WTC11 (cell line): ENCODE data around the gene BRMS1. TPM values are rescaled to one million over a fixed set of nuclear protein-coding genes. Genes with fewer than 3 reads are reported as not detected.

Experiments used
- ATAC-seq: fragments of 200-7000 bp; cut with Tn5 transposase; 2 replicates; pipeline ENCODE4 v1.10.0; 2021; ENCODE audit warnings: mild to moderate bottlenecking, moderate library complexity
- CTCF ChIA-PET: fragments of 300-600 bp; sonication (Branson Sonifier 250); formaldehyde crosslinking; loops from one replicate; lab custom pipeline; 2021; ENCODE audit warnings: antibody characterized with exemption; lab: Charles Lee
- POLR2A ChIA-PET: fragments of 350-600 bp; sonication (Branson Sonifier 250); formaldehyde crosslinking; loops from one replicate; lab custom pipeline; 2021; ENCODE audit warnings: antibody characterized with exemption; lab: Charles Lee
- DNase-seq: peaks from one replicate; pipeline ENCODE4 v3.0.0; 2021; ENCODE audit warnings: low spot score
- H3K27ac Mint-ChIP-seq: 2 replicates; pipeline ENCODE4 v1.8.0; 2021; ENCODE audit warnings: mixed read lengths
- H3K27me3 Mint-ChIP-seq: 2 replicates; pipeline ENCODE4 v1.8.0; 2021; ENCODE audit warnings: low read depth, mild to moderate bottlenecking, moderate library complexity, mixed read lengths
- H3K36me3 Mint-ChIP-seq: 2 replicates; pipeline ENCODE4 v1.8.0; 2021; ENCODE audit warnings: mixed read lengths
- H3K4me1 Mint-ChIP-seq: 2 replicates; pipeline ENCODE4 v1.8.0; 2022; ENCODE audit warnings: mixed read lengths
- H3K4me3 Mint-ChIP-seq: 2 replicates; pipeline ENCODE4 v1.8.0; 2021; ENCODE audit warnings: mild to moderate bottlenecking, moderate library complexity, mixed read lengths
- H3K9me3 Mint-ChIP-seq: 2 replicates; pipeline ENCODE4 v1.8.0; 2021; ENCODE audit warnings: mixed read lengths
- ATF3 ChIP-seq: sonication (generic); formaldehyde crosslinking; conservative IDR thresholded peaks from 2 replicates; pipeline ENCODE4 v1.8.1; 2022; ENCODE audit warnings: mild to moderate bottlenecking, missing genetic modification reagents
- CREM ChIP-seq: sonication (generic); formaldehyde crosslinking; IDR thresholded peaks from 2 replicates; pipeline ENCODE4 v1.8.1; 2022; ENCODE audit warnings: mild to moderate bottlenecking, missing genetic modification reagents, moderate library complexity
- ELF4 ChIP-seq: sonication (generic); formaldehyde crosslinking; IDR thresholded peaks from 2 replicates; pipeline ENCODE4 v1.8.1; 2022; ENCODE audit warnings: low read depth, mild to moderate bottlenecking, moderate library complexity, missing genetic modification reagents
- EMX1 ChIP-seq: fragments of 250-450 bp; sonication (Bioruptor Pico); IDR thresholded peaks from 2 replicates; pipeline ENCODE4 v1.8.0; 2021; ENCODE audit warnings: mild to moderate bottlenecking
- ERG ChIP-seq: fragments of 250-450 bp; sonication (Bioruptor Pico); IDR thresholded peaks from 2 replicates; pipeline ENCODE4 v1.8.0; 2021; ENCODE audit warnings: mild to moderate bottlenecking
- GTF2I ChIP-seq: fragments of 250-450 bp; sonication (Bioruptor Pico); conservative IDR thresholded peaks from 2 replicates; pipeline ENCODE4 v1.4.0; 2021; ENCODE audit warnings: mild to moderate bottlenecking
- IRF2 ChIP-seq: sonication (generic); formaldehyde crosslinking; IDR thresholded peaks from 2 replicates; pipeline ENCODE4 v1.8.0; 2022; ENCODE audit warnings: low read depth, missing genetic modification reagents, borderline replicate concordance
- RELA ChIP-seq: sonication (generic); formaldehyde crosslinking; IDR thresholded peaks from 2 replicates; pipeline ENCODE4 v1.8.1; 2022; ENCODE audit warnings: missing genetic modification reagents, mild to moderate bottlenecking, borderline replicate concordance
- RORB ChIP-seq: fragments of 250-450 bp; sonication (Bioruptor Pico); IDR thresholded peaks from 2 replicates; pipeline ENCODE4 v1.9.0; 2021; ENCODE audit warnings: mild to moderate bottlenecking
- ZNF232 ChIP-seq: sonication (generic); formaldehyde crosslinking; IDR thresholded peaks from 2 replicates; pipeline ENCODE4 v1.8.0; 2022; ENCODE audit warnings: mild to moderate bottlenecking, missing genetic modification reagents
- total RNA-seq: library from RNA; stranded (reverse); gene quantifications from 3 replicates; pipeline ENCODE4 v1.2.3, GENCODE V29; 2021
- TF ChIP-seq, protein P1 (sequence below): sonication (generic); formaldehyde crosslinking; IDR thresholded peaks from 2 replicates; pipeline ENCODE4 v1.8.1; 2023; ENCODE audit warnings: mild to moderate bottlenecking, missing genetic modification reagents
- TF ChIP-seq, protein P2 (sequence below): fragments of 250-450 bp; sonication (Bioruptor Pico); IDR thresholded peaks from 2 replicates; pipeline ENCODE4 v1.9.0; 2021; ENCODE audit warnings: mild to moderate bottlenecking
- TF ChIP-seq, protein P3 (sequence below): fragments of 250-450 bp; sonication (Bioruptor Pico); IDR thresholded peaks from 2 replicates; pipeline ENCODE4 v2.1.2; 2022; ENCODE audit warnings: mild to moderate bottlenecking, moderate library complexity
- TF ChIP-seq, protein P4 (sequence below): fragments of 250-450 bp; sonication (Bioruptor Pico); IDR thresholded peaks from 2 replicates; pipeline ENCODE4 v1.9.0; 2021; ENCODE audit warnings: moderate library complexity, mild to moderate bottlenecking, inconsistent platforms, borderline replicate concordance
- TF ChIP-seq, protein P5 (sequence below): sonication (generic); formaldehyde crosslinking; conservative IDR thresholded peaks from 2 replicates; pipeline ENCODE4 v1.8.1; 2023; ENCODE audit warnings: mild to moderate bottlenecking, low read depth, missing genetic modification reagents, moderate library complexity
- TF ChIP-seq, protein P6 (sequence below): sonication (generic); formaldehyde crosslinking; IDR thresholded peaks from 2 replicates; pipeline ENCODE4 v1.8.0; 2023; ENCODE audit warnings: missing genetic modification reagents, mild to moderate bottlenecking, borderline replicate concordance
- TF ChIP-seq, protein P7 (sequence below): fragments of 250-450 bp; sonication (Bioruptor Pico); IDR thresholded peaks from 2 replicates; pipeline ENCODE4 v1.9.0; 2021; ENCODE audit warnings: mild to moderate bottlenecking, borderline replicate concordance

BRMS1 gene
- total RNA-seq, 1 experiment from 2014 or later: 44.5 TPM

DNA sequence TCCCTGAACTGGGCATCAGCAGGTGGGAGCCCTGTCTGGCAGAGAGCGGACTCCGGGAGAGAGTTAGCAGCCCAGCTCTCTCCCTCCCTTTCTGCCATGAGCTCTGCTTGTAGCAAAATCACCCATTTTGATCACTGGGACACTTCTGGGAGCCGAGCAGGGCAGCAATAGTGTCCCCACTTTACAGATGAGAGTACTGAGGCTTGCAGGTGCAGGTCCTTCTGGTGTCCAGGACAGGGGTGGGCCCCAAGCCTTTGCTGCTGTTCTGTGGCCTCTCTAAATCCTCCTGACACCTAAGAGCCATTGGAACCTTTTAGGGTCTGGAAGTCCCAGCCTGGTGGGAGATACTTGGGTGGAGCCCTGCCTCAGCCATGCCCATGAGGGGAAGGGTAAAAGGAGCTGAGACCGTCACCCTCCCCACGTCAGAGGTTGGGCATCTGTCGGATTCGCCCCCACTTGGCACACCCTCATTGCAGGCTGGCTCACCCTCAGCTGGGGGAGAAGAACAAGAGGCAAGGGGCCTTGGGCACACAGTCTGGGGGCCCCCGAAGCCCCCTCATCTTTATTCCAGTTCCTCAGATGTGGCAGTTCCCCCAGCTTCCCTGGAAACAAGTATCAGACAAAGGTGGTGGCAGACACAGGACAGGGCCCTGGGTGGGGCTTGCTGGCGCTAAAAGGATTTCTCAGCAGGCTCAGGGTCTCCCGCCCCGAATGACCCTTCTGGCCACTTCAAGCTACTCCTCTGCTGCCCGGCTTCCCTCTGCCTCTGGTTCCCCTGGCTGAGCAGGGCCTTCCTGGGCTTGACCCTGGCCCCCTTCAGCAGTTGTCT lies 13.1 kb downstream of the BRMS1 start:
- POLR2A ChIA-PET: interaction anchor here (1.1 kb wide), 1 partner anchor 19 kb away, joined by 3 read pairs; no protein-coding TSS in a partner anchor
- no peaks in the 10 kb centered on the region for H3K36me3 Mint-ChIP-seq
- TF ChIP-seq, protein P1, sequence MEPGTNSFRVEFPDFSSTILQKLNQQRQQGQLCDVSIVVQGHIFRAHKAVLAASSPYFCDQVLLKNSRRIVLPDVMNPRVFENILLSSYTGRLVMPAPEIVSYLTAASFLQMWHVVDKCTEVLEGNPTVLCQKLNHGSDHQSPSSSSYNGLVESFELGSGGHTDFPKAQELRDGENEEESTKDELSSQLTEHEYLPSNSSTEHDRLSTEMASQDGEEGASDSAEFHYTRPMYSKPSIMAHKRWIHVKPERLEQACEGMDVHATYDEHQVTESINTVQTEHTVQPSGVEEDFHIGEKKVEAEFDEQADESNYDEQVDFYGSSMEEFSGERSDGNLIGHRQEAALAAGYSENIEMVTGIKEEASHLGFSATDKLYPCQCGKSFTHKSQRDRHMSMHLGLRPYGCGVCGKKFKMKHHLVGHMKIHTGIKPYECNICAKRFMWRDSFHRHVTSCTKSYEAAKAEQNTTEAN (CRISPR knock-in tag): no peak
- TF ChIP-seq, protein P2, sequence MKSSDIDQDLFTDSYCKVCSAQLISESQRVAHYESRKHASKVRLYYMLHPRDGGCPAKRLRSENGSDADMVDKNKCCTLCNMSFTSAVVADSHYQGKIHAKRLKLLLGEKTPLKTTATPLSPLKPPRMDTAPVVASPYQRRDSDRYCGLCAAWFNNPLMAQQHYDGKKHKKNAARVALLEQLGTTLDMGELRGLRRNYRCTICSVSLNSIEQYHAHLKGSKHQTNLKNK (CRISPR knock-in tag): no peak
- TF ChIP-seq, protein P3, sequence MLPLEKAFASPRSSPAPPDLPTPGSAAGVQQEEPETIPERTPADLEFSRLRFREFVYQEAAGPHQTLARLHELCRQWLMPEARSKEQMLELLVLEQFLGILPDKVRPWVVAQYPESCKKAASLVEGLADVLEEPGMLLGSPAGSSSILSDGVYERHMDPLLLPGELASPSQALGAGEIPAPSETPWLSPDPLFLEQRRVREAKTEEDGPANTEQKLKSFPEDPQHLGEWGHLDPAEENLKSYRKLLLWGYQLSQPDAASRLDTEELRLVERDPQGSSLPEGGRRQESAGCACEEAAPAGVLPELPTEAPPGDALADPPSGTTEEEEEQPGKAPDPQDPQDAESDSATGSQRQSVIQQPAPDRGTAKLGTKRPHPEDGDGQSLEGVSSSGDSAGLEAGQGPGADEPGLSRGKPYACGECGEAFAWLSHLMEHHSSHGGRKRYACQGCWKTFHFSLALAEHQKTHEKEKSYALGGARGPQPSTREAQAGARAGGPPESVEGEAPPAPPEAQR (CRISPR knock-in tag): no peak
- TF ChIP-seq GTF2I (CRISPR knock-in tag) (no peak), ZNF232 (CRISPR knock-in tag) (no peak), ELF4 (CRISPR knock-in tag) (no peak), ERG (CRISPR knock-in tag) (no peak), ATF3 (no peak), EMX1 (CRISPR knock-in tag) (no peak), RELA (CRISPR knock-in tag) (no peak), IRF2 (CRISPR knock-in tag) (no peak), RORB (CRISPR knock-in tag) (no peak), CREM (no peak)
- TF ChIP-seq, protein P4, sequence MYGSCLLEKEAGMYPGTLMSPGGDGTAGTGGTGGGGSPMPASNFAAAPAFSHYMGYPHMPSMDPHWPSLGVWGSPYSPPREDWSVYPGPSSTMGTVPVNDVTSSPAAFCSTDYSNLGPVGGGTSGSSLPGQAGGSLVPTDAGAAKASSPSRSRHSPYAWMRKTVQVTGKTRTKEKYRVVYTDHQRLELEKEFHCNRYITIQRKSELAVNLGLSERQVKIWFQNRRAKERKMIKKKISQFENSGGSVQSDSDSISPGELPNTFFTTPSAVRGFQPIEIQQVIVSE: no peak
- TF ChIP-seq, protein P5, sequence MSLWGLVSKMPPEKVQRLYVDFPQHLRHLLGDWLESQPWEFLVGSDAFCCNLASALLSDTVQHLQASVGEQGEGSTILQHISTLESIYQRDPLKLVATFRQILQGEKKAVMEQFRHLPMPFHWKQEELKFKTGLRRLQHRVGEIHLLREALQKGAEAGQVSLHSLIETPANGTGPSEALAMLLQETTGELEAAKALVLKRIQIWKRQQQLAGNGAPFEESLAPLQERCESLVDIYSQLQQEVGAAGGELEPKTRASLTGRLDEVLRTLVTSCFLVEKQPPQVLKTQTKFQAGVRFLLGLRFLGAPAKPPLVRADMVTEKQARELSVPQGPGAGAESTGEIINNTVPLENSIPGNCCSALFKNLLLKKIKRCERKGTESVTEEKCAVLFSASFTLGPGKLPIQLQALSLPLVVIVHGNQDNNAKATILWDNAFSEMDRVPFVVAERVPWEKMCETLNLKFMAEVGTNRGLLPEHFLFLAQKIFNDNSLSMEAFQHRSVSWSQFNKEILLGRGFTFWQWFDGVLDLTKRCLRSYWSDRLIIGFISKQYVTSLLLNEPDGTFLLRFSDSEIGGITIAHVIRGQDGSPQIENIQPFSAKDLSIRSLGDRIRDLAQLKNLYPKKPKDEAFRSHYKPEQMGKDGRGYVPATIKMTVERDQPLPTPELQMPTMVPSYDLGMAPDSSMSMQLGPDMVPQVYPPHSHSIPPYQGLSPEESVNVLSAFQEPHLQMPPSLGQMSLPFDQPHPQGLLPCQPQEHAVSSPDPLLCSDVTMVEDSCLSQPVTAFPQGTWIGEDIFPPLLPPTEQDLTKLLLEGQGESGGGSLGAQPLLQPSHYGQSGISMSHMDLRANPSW (CRISPR knock-in tag): no peak
- TF ChIP-seq, protein P6, sequence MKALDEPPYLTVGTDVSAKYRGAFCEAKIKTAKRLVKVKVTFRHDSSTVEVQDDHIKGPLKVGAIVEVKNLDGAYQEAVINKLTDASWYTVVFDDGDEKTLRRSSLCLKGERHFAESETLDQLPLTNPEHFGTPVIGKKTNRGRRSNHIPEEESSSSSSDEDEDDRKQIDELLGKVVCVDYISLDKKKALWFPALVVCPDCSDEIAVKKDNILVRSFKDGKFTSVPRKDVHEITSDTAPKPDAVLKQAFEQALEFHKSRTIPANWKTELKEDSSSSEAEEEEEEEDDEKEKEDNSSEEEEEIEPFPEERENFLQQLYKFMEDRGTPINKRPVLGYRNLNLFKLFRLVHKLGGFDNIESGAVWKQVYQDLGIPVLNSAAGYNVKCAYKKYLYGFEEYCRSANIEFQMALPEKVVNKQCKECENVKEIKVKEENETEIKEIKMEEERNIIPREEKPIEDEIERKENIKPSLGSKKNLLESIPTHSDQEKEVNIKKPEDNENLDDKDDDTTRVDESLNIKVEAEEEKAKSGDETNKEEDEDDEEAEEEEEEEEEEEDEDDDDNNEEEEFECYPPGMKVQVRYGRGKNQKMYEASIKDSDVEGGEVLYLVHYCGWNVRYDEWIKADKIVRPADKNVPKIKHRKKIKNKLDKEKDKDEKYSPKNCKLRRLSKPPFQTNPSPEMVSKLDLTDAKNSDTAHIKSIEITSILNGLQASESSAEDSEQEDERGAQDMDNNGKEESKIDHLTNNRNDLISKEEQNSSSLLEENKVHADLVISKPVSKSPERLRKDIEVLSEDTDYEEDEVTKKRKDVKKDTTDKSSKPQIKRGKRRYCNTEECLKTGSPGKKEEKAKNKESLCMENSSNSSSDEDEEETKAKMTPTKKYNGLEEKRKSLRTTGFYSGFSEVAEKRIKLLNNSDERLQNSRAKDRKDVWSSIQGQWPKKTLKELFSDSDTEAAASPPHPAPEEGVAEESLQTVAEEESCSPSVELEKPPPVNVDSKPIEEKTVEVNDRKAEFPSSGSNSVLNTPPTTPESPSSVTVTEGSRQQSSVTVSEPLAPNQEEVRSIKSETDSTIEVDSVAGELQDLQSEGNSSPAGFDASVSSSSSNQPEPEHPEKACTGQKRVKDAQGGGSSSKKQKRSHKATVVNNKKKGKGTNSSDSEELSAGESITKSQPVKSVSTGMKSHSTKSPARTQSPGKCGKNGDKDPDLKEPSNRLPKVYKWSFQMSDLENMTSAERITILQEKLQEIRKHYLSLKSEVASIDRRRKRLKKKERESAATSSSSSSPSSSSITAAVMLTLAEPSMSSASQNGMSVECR (CRISPR knock-in tag): no peak
- TF ChIP-seq, protein P7, sequence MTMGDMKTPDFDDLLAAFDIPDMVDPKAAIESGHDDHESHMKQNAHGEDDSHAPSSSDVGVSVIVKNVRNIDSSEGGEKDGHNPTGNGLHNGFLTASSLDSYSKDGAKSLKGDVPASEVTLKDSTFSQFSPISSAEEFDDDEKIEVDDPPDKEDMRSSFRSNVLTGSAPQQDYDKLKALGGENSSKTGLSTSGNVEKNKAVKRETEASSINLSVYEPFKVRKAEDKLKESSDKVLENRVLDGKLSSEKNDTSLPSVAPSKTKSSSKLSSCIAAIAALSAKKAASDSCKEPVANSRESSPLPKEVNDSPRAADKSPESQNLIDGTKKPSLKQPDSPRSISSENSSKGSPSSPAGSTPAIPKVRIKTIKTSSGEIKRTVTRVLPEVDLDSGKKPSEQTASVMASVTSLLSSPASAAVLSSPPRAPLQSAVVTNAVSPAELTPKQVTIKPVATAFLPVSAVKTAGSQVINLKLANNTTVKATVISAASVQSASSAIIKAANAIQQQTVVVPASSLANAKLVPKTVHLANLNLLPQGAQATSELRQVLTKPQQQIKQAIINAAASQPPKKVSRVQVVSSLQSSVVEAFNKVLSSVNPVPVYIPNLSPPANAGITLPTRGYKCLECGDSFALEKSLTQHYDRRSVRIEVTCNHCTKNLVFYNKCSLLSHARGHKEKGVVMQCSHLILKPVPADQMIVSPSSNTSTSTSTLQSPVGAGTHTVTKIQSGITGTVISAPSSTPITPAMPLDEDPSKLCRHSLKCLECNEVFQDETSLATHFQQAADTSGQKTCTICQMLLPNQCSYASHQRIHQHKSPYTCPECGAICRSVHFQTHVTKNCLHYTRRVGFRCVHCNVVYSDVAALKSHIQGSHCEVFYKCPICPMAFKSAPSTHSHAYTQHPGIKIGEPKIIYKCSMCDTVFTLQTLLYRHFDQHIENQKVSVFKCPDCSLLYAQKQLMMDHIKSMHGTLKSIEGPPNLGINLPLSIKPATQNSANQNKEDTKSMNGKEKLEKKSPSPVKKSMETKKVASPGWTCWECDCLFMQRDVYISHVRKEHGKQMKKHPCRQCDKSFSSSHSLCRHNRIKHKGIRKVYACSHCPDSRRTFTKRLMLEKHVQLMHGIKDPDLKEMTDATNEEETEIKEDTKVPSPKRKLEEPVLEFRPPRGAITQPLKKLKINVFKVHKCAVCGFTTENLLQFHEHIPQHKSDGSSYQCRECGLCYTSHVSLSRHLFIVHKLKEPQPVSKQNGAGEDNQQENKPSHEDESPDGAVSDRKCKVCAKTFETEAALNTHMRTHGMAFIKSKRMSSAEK: no peak
- TF ChIP-seq, all 79 proteins: peak for 0
- H3K4me3 Mint-ChIP-seq: no peak overlapping the region
- no peak for ATAC-seq
- no peak overlapping the region for H3K27ac Mint-ChIP-seq
- no peak for DNase-seq
- peaks cover 11% of the 10 kb centered on the region for H3K27me3 Mint-ChIP-seq
- CTCF ChIA-PET: interaction anchor here (0.5 to 8.7 kb wide), 4 partner anchors 13 to 1302 kb away, joined by 3 to 319 read pairs (median 3); partner anchors contain the start of gene BRMS1
- no peaks in the 10 kb centered on the region for H3K9me3 Mint-ChIP-seq
- H3K4me1 Mint-ChIP-seq: peaks cover 23% of the 10 kb centered on the region
